ENCODE results near the gene PRDM15. TPM values are rescaled to one million over a fixed set of nuclear protein-coding genes. Genes with fewer than 3 reads are reported as not detected.

PRDM15 gene
- total and polyA plus RNA-seq, 2 donors (not counting 3 experiments of a cell fraction or from before 2014, with no cell fraction given), result 11.8 to 12.9 TPM

- Histone ChIP-seq H3K4me3 (replicated peaks in 1 of 3; ENCODE audit: insufficient read depth in 1 of 3, low read depth in 1 of 3, low read length in 3 of 3) (no peak overlapping the region), H3K27ac (ENCODE audit: insufficient read depth, low read depth, low read length) (no peak overlapping the region), H3K9me1 (replicated peaks; ENCODE audit: control insufficient read depth, extremely low read depth, insufficient read depth, low read length) (no peaks in the 10 kb centered on the region), H3K79me2 (ENCODE audit: control insufficient read depth, insufficient read depth, low read length) (no peaks in the 10 kb centered on the region), H3K4me2 (ENCODE audit: insufficient read depth, low read length) (no peak overlapping the region), H3K4me1 (ENCODE audit: control insufficient read depth, extremely low read depth, insufficient read depth, low read length) (no peaks in the 10 kb centered on the region), H3K27me3 (ENCODE audit: control insufficient read depth in 2 of 2, insufficient read depth in 2 of 2, low read length in 2 of 2) (no peaks in the 10 kb centered on the region), H2AFZ (ENCODE audit: low read depth, low read length) (no peak overlapping the region), H4K20me1 (replicated peaks; ENCODE audit: control insufficient read depth, extremely low read depth, insufficient read depth, low read length) (no peaks in the 10 kb centered on the region), H3K36me3 (ENCODE audit: control insufficient read depth in 2 of 2, extremely low read depth in 1 of 2, insufficient read depth in 2 of 2, low read length in 2 of 2) (no peaks in the 10 kb centered on the region), H3K9me3 (replicated peaks; ENCODE audit: control insufficient read depth, insufficient read depth, low read length) (no peaks in the 10 kb centered on the region), H3K9ac (replicated peaks; ENCODE audit: extremely low read depth, insufficient read depth, low read length) (no peak overlapping the region)
- intact Hi-C loops (cut with micrococcal nuclease), result no loop called here
- DNase-seq (ENCODE audit: low read depth, low spot score) (no peak), FAIRE-seq (no peak)
- ChIA-PET POLR2A (no interaction called here), CTCF (interaction anchor here (1.2 to 1.9 kb wide), 5 partner anchors 12 to 234 kb away, joined by 3 to 7 read pairs (median 4); no protein-coding TSS in a partner anchor)
- TF ChIP-seq GATA2 (IDR thresholded peaks at IDR 0.05; ENCODE audit: insufficient read depth, insufficient read length, low read depth, low read length) (no peak), POLR2A (IDR thresholded peaks at IDR 0.05; ENCODE audit: low read depth, low read length) (no peak), MYC (IDR thresholded peaks at IDR 0.05; ENCODE audit: low read depth, low read length) (no peak), POLR2AphosphoS5 (IDR thresholded peaks at IDR 0.05; ENCODE audit: insufficient read depth, low read depth, low read length) (no peak), FOS (IDR thresholded peaks at IDR 0.05; ENCODE audit: borderline replicate concordance, insufficient read depth, low read length) (no peak), MAX (IDR thresholded peaks at IDR 0.05; ENCODE audit: insufficient read depth, insufficient read length) (no peak), CTCF (IDR thresholded peaks at IDR 0.05; ENCODE audit: extremely low read depth in 1 of 2, insufficient read depth in 1 of 2, low read depth in 1 of 2, low read length in 2 of 2) (no peak), JUN (IDR thresholded peaks at IDR 0.05; ENCODE audit: borderline replicate concordance, insufficient read depth, insufficient read length, low read depth) (no peak), EZH2 (IDR thresholded peaks at IDR 0.05; ENCODE audit: borderline replicate concordance, low read depth, low read length, severe bottlenecking) (no peak)
- dilution Hi-C loops (cut with MboI; ENCODE audit: extremely low pct_ligation_motif_present, low sequenced_read_pairs), result no loop called here
- BruUV-seq (replicated peaks), result no TSS peak
Observed at GRCh38 chr21:41883582-41883981, 4.4 kb upstream of the PRDM15 start.
